Pulmonary artery endothelial cell (primary cell): ENCODE data around the gene USB1. TPM values are rescaled to one million over a fixed set of nuclear protein-coding genes. Genes with fewer than 3 reads are reported as not detected.

Experiments used
- DNase-seq: peaks from one replicate; pipeline ENCODE4 v3.0.0-alpha.2; 2011; ENCODE audit warnings: low read depth, low spot score
- total RNA-seq: library from RNA; depleted of rRNA; stranded (reverse); fragments of >200 nt; gene quantifications from 2 replicates; pipeline ENCODE4 v1.2.3, GENCODE V29; 2014

USB1 gene
- total RNA-seq, 1 donor from 2014 or later = 37.3 TPM

- DNase-seq = no peak
Observed at GRCh38 chr16:58047557-58048348, 46.5 kb downstream of the USB1 start.

- DNase-seq = no peak
Observed at GRCh38 chr16:58048494-58049231, 47.5 kb downstream of the USB1 start.

- no peak for DNase-seq
Observed at GRCh38 chr16:58049232-58050185, 48.3 kb downstream of the USB1 start.

GRCh38 chr16:58051296-58051695 is 50.1 kb downstream of the USB1 start:
- no peak for DNase-seq

GRCh38 chr16:58051821-58052603 is 50.8 kb downstream of the USB1 start:
- DNase-seq = no peak

GRCh38 chr16:58053682-58054005 is 52.4 kb downstream of the USB1 start:
- no peak for DNase-seq

- no peak for DNase-seq
Observed at GRCh38 chr16:58054289-58054688, 53.1 kb downstream of the USB1 start.

- DNase-seq = no peak
Observed at GRCh38 chr16:58056580-58056979, 55.4 kb downstream of the USB1 start.

- no peak for DNase-seq
Observed at GRCh38 chr16:58057121-58057520, 55.9 kb downstream of the USB1 start.

- no peak for DNase-seq
Observed at GRCh38 chr16:58057784-58058183, 56.6 kb downstream of the USB1 start.

- DNase-seq = no peak
Observed at GRCh38 chr16:58062821-58063220, 61.6 kb downstream of the USB1 start.

- DNase-seq = no peak
Observed at GRCh38 chr16:58063377-58064076, 62.3 kb downstream of the USB1 start.

- DNase-seq = no peak
Observed at GRCh38 chr16:58070585-58070984, 69.4 kb downstream of the USB1 start.

Other genes starting within 250 kb of the USB1 start
- gene KIFC3, start 198.9 kb upstream of the USB1 start, total RNA-seq = 53.3 and 65.0 TPM in 2 replicates
- 0.11 and 0.20 TPM in 2 replicates for gene CNGB1, start 30.3 kb upstream of the USB1 start, total RNA-seq
- gene ZNF319, start 735 bp upstream of the USB1 start, total RNA-seq = 2.7 and 4.1 TPM in 2 replicates
- 3.6 and 5.1 TPM in 2 replicates for gene MMP15, start 24.3 kb downstream of the USB1 start, total RNA-seq
- 41.7 and 57.1 TPM in 2 replicates for gene CFAP20, start 128.0 kb downstream of the USB1 start, total RNA-seq
- 45.0 and 49.7 TPM in 2 replicates for gene CSNK2A2, start 196.7 kb downstream of the USB1 start, total RNA-seq